GM18868 (cell line): ENCODE data around the gene NTN1.
"Not testable (repeated sequence)": the region's sequence is repeated elsewhere in the genome, so short reads cannot be mapped to it uniquely, and the experiment has no call there.

ENCODE experiments used
- ATAC-seq: cut with Tn5 transposase; IDR thresholded peaks from one replicate; pipeline ENCODE4 v1.9.1; 2021; ENCODE audit warnings: mild to moderate bottlenecking, moderate library complexity; ENCODE audit not compliant: unreplicated experiment

NTN1 gene

DNA sequence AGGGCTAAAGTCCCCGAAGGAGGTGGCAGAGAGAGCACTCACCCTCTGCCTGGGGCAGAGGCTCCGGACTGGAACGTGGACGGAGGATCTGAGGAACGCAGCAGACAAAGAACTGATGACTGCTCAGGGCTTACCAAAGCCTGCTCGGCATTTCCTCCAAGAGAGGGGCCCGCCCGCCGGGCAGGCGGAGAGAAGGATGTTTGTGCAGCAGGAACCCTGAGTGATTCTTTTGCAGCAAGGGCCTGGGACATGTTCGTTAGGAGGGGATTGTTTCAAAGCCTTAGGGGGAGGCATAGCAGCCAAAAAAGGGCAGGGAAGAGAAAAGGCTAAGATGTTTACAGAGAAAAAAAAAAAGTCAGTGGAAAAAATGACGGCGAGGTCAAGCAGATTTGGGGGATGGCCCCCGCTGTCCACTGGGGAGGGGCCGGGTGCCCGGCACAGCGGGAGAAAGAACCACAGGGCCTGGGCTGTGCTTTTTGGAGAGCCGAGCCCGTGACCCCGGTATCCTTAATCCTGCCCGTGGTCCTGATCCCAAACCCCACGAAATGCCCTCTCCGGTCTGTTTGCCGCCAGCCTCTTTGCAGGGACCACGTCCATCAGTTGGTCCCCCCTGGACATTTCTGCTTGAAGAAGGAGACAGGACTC is 129.3 kb downstream of the NTN1 start:
- ATAC-seq: no peak

DNA sequence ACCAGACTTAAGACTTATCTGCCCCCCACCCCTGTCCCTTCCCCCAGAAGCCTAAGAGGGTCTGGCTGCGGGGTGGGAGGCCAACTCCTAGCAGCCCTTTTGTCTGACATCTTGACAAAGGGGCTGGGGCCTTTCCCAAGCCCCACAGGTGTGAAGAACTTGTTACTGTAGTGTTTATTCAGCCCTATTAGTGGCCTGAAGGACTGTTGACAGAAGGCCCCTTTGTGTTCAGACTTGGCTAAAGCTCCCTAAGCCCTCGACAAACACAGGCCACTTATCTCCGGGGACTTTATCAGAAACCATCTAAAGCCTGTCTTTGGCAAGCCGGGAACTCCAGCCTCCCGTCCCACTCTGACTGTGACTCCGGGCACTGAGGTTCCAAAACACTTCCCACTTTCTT is 129.8 kb downstream of the NTN1 start:
- no peak for ATAC-seq

DNA sequence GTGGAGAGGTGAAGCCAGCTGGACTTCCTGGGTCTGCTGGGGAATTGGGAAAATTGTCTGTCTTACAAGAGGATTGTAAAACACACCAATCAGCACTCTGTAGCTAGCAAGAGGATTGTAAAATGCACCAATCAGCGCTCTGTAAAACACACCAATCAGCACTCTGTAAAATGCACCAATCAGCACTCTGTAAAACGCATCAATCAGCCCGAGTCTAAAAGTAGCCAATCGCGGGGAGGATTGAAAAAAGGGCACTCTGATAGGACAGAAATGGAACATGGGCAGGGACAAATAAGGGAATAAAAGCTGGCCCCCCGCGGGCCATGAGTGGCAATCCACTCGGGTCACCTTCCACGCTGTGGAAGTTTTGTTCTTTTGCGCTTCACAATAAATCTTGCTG is 130.4 kb downstream of the NTN1 start:
- ATAC-seq: not testable (repeated sequence)

DNA sequence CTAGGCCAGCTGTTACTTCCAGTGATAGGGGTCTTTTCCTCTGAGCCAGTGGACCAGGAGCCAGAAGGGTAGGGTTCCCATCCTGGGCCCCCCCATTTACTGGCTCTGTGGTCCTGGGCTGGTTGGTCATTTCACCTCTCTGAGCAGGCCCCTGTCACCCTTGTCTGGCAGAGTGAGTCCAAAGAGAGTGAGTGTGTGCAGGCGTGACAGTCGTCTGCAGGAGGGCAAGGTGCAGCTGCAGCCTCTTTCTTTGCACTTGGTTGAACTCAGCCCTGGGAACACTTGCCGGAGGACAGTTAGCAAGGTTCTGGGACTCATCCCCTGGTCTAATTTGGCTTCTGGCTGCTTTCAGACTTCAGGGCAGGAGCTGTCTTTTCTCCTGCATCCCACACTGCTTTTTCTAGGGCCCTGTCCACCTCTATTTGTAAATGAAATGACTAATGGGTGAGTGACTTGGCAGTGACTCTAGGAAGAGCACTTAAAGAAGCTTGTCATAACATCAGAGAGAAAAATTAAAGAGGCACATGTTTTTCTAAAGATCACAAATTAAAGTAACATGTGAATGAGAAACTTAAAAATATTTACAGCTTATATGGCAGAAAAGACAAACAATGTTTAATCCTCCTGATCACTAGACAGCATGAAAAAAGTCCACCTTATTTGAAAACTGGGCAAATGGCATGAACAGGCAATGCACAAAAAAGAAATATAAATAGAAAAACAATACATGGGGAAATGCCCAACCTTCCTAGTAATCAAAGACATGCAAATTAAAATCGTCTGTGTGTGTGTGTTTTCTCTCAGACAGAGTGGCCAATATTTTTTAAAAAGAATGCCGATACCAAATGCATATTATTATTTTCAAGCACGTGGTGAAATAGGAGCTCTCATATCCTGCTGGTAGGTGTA is 137.5 kb downstream of the NTN1 start:
- ATAC-seq: no peak

DNA sequence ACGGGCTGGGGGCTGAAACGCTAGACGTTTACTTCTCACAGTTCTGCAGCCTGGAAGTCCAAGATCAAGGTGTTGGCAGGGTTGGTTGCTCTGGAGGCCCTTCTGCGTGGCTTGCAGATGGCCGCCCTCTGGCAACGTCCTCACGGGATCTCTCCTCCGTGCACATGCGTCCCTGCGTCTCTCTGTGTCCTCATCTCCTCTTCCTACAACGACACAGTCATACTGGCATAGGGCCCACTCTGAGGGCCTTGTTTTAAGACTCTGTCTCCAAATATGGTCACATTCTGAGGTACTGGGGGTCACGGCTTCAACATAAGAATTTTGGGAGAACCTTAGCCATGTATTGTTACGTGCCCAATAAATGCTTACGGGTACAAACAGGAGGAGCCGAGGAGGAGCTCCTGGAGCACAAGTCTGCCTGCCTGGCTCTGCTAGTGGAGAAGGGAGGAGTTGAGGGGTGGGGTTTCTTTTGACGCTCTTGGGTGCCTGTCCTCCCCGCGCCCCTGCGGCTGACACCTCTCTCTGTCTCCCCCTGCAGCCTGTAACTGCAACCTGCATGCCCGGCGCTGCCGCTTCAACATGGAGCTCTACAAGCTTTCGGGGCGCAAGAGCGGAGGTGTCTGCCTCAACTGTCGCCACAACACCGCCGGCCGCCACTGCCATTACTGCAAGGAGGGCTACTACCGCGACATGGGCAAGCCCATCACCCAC is 141.1 kb downstream of the NTN1 start:
- ATAC-seq: no peak

DNA sequence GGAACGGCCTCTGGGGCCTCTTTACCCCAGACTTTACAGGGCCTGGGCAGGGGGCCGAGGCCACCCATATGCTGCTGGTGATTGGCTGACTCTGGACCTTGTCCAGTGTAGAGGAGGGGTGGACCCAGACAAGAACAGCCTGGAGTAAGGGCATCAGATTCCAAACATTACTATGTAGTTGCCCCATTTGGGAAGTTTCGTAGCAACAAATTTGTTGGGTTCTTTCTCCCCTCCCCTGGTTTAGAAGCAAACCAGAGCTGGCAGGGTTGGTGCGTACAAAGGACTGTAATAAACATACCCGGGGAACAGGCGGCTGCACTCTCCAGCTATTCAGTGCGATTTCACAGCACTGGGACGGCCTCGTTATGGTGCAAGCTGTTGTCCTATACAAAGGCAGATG is 145.5 kb downstream of the NTN1 start:
- no peak for ATAC-seq

DNA sequence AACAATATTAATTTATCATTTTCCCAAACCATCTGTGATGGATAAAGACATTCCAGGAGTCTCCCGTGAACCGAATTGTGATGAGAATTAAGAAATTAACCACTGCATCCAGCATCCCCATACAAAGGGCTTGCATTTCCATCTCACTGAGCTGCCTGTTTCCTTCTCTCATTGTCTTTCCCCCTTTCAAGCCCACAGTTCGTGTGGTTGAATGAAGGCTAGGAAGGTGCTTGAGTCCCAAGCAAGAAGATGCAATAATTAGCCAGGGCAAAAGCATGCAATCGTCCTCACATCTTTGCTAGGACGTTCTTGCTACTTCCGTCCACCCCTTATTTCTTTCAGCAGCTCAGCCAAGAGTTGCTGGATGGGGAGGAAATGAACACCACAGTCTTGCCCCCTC is 146.1 kb downstream of the NTN1 start:
- ATAC-seq: no peak

DNA sequence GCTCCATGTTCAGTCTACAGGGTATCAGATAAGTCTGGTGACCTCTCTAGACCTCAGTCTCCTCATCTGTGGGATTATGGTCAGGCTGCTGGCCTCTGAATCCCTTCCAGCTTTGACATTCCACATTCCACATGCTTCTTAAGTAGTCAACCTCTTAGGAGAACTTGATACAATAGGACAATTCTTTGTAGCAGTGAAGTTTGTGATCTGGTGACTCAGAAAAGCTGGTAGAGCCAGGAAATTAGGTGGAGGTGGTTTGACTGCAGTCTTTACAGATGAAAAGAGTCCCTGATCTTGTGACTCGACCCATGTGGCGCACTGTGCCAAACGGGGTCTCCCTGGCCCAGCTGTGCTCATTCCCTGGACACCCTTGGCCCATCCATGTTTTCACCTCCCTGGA is 147.8 kb downstream of the NTN1 start:
- ATAC-seq: no peak

DNA sequence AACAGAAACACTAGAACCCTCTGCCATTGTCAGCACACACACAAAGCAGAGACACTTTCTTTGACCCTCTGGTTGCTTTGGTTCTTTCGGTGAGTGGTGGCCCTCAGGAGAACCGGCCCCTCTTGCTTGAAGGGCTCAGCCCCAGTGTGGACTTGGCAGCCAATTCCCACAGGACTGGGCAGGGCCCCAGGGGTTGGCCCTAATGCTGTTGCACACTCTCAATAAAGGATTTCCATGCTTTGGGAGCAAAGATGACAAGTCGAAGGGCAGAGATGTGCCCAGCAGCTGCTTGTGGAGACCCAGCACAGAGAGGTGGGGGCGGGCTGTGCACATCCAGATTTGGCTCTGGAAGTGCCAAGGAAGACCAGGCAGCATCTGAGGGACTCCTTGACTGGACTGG is 149.0 kb downstream of the NTN1 start:
- no peak for ATAC-seq

DNA sequence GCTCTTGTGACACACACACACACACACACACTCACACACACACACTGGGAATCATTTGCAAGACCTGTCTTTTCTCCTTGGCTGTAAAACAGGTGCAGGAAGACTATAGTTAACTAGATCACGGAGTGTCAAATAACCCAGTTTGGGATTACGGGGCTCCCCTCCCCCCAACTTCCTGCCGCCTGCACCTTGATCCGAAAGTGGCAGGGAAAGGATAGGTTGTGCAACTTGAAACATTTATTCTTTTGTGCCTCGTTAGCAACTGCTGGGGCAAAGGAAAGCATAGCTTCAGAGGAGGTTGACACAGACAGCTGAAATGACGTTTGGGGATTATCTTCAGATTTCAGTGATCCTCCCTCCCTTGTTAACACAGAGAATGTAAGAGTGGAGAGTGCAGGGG is 149.5 kb downstream of the NTN1 start:
- ATAC-seq: no peak

DNA sequence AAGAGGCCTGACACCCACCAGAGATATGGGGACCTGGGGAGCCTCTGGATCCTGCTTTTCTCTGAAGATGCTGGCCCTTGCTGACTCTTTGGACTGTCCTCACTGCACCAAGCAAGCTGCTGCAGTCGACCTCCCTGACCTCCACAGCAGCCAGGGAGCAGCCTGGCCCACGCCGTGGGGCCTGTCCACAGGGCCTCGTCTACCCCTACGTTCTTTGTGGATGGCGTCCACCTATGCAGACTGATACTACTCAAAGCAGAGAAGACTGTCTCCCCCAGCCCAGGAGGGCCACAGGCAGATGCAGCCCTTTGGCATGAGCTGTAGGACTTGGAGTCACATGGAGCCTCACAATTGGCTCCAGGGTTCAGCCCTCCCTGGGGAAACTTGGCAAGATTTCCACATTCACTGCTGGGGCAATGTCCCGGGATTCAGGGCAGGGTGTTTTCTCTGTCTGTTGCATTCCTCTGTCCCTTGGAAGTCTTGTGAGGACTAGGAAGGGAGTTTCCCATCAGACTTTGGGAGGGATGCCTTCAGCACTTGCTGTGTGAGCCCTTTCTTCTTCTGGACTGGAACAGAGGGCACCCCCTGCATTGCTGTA is 152.2 kb downstream of the NTN1 start:
- ATAC-seq: no peak

DNA sequence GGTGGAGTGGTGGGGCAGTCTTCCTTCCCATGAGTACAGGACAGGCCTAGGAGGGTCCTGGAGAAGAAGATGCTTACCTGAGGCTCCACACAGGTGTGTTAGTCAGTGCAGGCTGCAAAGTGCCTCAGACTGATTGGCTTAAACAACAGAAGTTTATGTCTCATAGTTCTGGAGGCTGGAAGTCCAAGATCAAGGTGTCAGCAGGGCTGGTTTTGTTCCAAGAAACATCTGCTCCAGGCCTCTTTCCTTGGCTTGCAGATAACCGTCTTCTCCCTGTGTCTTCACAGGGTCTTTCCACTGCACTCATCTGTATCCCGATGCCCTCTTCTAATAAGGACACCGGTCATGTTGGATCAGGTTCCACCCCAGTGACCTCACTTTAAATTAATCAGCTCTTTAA is 153.0 kb downstream of the NTN1 start:
- no peak for ATAC-seq

DNA sequence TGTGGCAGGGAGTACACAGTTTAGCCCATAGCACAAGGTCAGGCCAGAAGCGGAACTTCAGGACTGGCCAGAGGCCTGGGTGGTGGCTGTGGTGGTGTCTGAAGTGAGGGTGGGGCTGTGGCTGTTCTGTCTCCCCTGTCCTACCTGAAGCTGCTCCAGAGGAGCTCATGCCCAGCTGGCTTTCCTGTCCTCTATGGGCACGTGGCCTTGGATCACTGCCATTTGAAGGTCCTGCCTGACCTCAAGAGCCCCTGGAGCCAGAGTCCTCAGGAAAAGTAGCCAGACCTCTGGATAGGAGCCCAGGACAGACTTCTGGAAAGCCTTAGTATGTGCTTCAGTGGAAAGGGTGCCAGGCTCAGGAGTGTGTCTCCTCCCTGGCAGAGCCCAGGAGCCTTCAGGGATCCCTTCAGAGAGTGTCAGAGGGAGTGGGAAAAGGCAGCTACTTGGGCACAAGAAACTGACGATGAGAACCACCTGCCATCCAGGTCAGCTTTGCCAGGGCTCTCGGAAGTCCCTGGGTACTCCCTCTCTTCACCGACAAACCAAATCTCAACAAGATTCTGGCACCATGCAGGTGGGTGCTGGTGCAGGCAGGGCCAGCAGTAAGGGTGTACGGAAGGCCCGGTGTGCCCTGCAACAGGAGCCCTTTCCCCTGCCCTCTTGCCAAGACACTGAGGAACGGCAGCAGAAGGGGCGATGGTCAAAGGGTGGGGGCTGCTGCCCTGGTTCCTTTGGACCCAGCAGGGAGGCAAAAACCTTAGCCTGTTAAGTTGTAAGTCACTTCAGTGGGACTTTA is 153.7 kb downstream of the NTN1 start:
- ATAC-seq: no peak

DNA sequence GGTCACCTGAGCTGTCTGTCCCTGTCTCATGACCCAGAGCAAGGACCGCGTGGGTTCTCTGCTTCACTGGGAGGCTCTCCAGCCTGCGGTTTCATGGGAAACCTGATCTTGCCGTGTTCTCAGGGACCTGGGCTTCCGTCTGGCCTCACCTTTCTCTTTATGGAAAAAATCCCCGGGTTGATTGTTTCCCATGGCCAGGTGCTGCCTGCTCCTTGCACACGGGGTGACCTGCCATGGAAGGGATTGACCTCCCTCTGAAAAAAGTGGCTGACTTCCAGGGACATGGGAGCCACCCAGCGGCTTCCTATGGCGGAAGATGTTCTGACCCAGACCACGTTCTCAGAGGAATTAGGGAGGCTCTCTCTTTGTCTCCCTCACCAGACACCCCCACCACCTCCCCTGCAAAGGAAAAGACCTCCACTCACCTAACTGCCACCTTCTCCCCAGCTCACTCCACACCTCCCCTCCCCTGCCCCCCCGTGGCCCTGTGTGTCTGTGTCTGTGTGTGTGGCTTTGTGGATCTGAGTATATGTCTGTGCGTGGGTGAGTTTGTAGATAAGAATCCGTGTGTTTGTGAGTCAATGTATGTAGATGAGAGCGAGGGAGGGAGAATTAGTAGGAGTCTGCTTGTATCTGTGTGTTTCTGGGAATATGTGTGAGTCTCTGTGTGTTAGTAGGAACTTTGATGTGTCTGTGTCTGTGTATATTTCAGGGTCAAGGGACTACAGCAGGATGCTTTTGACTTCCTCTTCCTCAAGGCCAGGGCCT is 154.6 kb downstream of the NTN1 start:
- ATAC-seq: no peak

DNA sequence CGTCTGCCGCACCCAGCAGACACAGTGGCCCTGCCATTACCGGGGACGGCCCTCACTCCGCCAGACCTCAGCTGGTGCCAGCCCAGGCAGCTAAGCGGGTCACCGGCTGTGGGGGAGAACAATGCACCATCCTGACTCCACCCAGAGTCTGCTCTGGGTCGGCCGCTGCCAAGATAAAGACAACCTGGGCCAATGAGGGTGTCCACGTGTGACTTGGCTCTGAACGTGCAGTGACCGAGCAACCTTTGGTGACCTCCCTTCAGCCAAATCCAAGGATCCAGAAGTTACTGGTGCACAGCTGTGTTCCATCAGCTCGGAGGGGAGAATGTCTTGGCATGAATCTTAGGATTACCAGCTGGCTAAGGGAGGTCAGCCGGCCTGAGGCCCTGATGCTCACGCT is 155.9 kb downstream of the NTN1 start:
- ATAC-seq: no peak

DNA sequence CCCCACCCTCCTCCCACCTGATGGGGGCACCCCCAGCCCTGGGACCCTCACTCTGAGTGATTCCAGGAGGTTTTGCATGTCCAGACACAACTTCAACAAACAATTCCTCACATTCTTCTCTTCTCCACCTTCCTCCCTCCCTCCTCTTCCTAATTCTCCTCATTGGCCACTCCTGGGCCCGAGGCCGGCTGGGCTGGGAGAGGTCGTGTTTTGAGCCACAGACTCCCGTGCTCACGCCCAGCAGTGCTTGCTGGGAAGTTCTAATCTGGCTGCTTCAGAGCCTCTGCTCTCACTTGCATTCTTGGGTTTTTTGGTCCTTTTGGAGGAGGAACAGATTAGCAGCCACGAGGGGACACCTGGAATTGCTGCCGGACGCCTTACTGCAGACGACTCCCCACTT is 157.0 kb downstream of the NTN1 start:
- ATAC-seq: no peak

DNA sequence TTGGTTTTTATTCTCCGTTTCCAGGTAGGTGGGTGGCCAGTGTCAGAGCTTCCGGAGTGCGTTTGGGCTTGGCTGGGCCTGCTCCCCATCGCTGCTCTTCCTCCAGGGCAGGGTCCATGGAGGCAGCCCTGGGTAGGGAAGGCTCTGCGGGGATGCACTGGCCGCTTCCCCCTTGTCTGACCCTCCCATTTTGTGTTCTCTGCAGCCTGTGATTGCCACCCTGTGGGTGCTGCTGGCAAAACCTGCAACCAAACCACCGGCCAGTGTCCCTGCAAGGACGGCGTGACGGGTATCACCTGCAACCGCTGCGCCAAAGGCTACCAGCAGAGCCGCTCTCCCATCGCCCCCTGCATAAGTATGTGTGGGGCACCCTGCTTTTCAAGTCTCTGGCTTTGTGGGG is 158.3 kb downstream of the NTN1 start:
- ATAC-seq: no peak

DNA sequence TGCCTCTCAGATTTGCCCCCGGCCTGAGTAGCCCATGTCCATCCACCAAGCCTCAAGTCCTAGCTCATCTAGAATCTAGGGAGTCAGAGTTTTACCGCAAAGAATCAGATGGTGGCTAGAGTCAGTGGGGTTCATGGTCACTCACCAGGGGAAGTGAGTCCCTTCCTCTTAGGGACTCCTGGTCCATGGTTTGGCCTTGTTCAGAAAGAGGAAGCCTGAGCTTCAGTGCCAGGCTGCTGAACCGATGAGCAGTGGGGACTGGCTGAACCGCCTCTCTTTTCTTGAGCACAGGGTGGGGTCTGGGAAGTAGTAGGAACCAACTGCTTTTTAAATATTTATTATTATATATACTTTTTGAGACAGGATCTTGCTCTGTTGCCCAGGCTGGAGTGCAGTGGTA is 160.3 kb downstream of the NTN1 start:
- no peak for ATAC-seq

DNA sequence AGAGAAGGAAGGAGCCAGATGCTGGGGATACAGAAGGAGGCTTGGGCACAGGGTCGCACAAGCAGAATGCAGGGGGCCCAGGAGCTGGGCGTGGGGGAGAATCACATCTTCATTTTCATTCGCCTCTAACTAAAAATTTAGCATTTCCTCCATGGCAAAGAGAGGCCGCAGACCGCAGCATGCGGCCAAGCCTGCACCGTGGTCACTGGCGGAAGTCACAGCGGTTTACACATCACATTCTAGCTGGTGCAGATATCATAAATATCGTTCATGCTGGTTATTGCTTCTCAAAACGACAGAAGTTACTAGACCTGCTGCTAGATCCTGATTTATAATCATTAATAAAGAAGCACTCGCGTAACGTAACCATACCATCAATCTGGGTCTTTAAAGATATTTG is 162.0 kb downstream of the NTN1 start:
- no peak for ATAC-seq

DNA sequence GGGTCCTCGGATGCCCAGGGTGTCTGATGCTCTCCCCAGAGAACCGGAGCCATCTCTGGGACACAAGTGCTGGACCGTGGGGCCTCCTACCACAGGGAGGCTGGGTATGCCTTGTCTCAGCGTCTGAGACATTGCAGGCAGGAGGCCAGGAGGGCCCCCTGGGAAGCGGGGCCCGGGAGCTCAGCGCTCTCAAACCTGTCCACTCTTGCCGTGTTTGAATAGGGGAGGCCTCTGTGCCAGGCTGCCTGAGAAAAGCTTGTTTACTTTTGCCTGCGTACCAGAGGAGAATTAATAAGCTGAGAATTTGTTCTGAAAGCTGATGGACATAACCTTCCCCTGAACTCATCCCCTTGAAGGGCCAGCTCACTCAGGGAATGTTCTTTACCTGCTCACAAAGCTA is 163.8 kb downstream of the NTN1 start:
- no peak for ATAC-seq
